K562 (cell line): ENCODE results near the gene CLDN20. TPM values are rescaled to one million over a fixed set of nuclear protein-coding genes. Genes with fewer than 3 reads are reported as not detected.

Experiments
- AFF1 ChIP-seq, 2 experiments: fragments of 450-650 bp; IDR thresholded peaks; 2 replicates each; pipeline ENCODE4 v1.6.1; 2018; ENCODE audit warnings: mild to moderate bottlenecking in 2 of 2, low read depth in 1 of 2; ENCODE audit not compliant: partially characterized antibody in 2 of 2
- ID3 ChIP-seq, 2 experiments: fragments of 250-450 bp in 1 of 2; fragments of 450-650 bp in 1 of 2; sonication (Bioruptor Pico) in 1 of 2; IDR thresholded peaks; 2 replicates each; pipeline versions ENCODE4 v1.6.1 to v1.8.0; 2016 to 2021; ENCODE audit warnings: mild to moderate bottlenecking in 2 of 2, moderate library complexity in 2 of 2, missing compliant biosample characterization in 1 of 2, missing genetic modification characterization in 1 of 2
- KAT8 ChIP-seq: fragments of 450-650 bp; IDR thresholded peaks from 2 replicates; pipeline ENCODE4 v1.6.1; 2016; ENCODE audit warnings: low read depth, mild to moderate bottlenecking
- MGA ChIP-seq: fragments of 450-650 bp; IDR thresholded peaks from 2 replicates; pipeline ENCODE4 v1.6.1; 2016; ENCODE audit warnings: mild to moderate bottlenecking, moderate library complexity
- RFX5 ChIP-seq: IDR thresholded peaks from 2 replicates; pipeline ENCODE4 v1.6.1; 2011; ENCODE audit warnings: low read depth, mild to moderate bottlenecking, improper control_type of control experiment, low read length
- polyA plus RNA-seq, 8 experiments: library from polyadenylated mRNA; depleted of rRNA in 4 of 8; stranded (reverse) in 5 of 8; unstranded in 3 of 8; fragments of >200 nt; fragmentation: Nextera tagmentation in 2 of 8; fragmentation: Illumina TruSeq in 1 of 8; extraction: Ambion mirVana in 2 of 8; extraction: Trizol in 1 of 8; gene quantifications; 2 replicates each; pipeline versions ENCODE4 v1.2.1 to v1.2.3, GENCODE V29; 2011 to 2014; ENCODE audit warnings: inconsistent platforms in 1 of 8, missing spikeins in 1 of 8
- total RNA-seq, 7 experiments: library from RNA; depleted of rRNA in 6 of 7; stranded (reverse); fragments of >200 nt in 6 of 7; fragmentation: Illumina TruSeq in 2 of 7; extraction: Trizol in 2 of 7; gene quantifications; 2 replicates each; pipeline versions ENCODE4 v1.2.1 to v1.2.3, GENCODE V29; 2011 to 2021; ENCODE audit warnings: low replicate concordance in 1 of 7

Gene CLDN20
- total and polyA plus RNA-seq, 9 of the 15 experiments (the other 6 are each of a cell fraction or from before 2014, with no cell fraction given): not detected

- TF ChIP-seq MGA: no peak
- TF ChIP-seq KAT8: no peak
- no peak for TF ChIP-seq ID3 (CRISPR knock-in tag; IDR thresholded peaks at IDR 0.05)
- no peak for TF ChIP-seq ID3 (tag; IDR thresholded peaks at IDR 0.05)
- TF ChIP-seq RFX5: no peak
- no peak for TF ChIP-seq AFF1 (IDR thresholded peaks at IDR 0.05; ENCODE audit: low read depth in 1 of 2, partially characterized antibody in 2 of 2)
These were observed 10.3 kb downstream of the CLDN20 start (continued) for GRCh38 chr6:155274106-155274505.
